Measurements from ENCODE around the gene ITIH4.

ITIH4 gene

DNA sequence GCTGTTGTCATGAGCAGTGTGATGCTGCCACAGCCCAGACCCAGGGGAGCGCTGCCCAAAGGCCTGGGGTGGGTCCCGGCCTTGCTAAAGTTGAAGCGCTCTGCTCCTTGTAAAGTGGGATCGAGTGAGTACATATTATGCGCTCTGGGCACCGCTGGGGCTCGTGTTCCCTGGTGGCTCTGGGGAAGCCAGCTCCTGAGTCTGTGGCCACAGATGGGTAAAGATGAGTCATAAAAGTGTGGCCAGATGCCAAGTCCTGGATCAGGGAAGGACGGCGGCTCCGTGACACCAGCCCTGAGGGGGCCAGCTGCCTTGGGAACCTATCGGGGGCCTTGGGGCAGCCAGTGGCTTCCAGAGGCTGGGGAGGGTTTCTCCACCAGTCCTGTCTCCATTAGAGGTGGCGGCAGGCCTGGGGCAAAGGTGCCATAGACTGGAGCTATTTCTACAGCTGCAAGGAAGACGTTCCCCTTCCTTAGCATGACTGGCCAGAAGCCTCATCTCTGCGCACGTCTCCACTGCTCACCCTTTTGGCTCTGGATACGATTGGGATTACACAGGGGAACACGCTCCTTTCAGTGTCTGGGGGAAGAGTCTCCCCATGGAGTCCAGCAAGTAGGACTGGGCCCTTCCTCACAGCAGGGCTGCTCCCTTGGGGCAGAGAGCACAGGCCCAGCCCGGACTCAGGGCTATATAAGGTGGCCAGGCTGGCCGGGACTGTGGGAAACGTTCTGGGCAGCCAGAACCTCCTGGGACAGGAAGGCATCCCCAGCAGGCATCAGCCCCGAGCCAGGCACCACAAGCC, 1.2 kb upstream of the ITIH4 start:
- H3K4me3 ChIP-seq (ENCODE audit: low read depth, low read length) = no peak overlapping the region
- peak; percentile 25 for DNase-seq
- H3K9me3 ChIP-seq (ENCODE audit: severe bottlenecking) = no peaks in the 10 kb centered on the region
- no peak overlapping the region for H3K27ac ChIP-seq
- no peaks in the 10 kb centered on the region for H3K36me3 ChIP-seq
- TF ChIP-seq, protein P1, sequence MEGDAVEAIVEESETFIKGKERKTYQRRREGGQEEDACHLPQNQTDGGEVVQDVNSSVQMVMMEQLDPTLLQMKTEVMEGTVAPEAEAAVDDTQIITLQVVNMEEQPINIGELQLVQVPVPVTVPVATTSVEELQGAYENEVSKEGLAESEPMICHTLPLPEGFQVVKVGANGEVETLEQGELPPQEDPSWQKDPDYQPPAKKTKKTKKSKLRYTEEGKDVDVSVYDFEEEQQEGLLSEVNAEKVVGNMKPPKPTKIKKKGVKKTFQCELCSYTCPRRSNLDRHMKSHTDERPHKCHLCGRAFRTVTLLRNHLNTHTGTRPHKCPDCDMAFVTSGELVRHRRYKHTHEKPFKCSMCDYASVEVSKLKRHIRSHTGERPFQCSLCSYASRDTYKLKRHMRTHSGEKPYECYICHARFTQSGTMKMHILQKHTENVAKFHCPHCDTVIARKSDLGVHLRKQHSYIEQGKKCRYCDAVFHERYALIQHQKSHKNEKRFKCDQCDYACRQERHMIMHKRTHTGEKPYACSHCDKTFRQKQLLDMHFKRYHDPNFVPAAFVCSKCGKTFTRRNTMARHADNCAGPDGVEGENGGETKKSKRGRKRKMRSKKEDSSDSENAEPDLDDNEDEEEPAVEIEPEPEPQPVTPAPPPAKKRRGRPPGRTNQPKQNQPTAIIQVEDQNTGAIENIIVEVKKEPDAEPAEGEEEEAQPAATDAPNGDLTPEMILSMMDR (IDR thresholded peaks at IDR 0.05; ENCODE audit: low read depth, low read length) = no peak
- no peaks in the 10 kb centered on the region for H3K27me3 ChIP-seq (ENCODE audit: insufficient read depth, low read depth, severe bottlenecking)

DNA sequence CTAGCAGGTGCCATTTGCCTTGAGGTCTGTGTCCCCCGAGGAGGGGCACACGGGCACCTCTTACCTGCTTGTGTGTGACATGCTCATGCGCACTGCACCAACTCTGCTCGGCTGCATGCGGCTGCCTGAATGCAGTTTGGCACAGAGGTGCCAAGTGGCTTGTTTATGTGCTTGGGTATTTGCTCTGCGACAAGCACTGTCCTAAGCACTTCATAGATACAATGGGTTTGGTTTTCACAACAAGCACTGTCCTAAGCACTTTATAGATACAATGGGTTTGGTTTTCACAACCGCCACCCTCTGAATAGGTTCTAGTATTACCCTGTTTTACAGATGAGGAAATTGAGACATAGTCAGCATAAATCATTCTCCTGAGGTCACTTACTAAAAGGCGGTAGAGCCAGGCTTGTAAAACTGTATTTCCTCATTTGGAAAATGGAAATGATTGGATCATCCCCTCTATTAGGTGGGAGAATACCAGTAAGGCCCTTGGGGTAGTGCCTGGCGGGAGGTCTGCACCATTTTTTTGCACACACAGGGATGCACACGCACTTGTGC, 487 bp downstream of the ITIH4 start:
- no peak for DNase-seq
- Histone ChIP-seq H3K27me3 (ENCODE audit: insufficient read depth, low read depth, severe bottlenecking) (no peaks in the 10 kb centered on the region), H3K4me3 (ENCODE audit: low read depth, low read length) (no peak overlapping the region), H3K27ac (no peak overlapping the region), H3K9me3 (ENCODE audit: severe bottlenecking) (no peaks in the 10 kb centered on the region), H3K36me3 (no peaks in the 10 kb centered on the region)
- TF ChIP-seq, protein P1 (IDR thresholded peaks at IDR 0.05; ENCODE audit: low read depth, low read length) = no peak

DNA sequence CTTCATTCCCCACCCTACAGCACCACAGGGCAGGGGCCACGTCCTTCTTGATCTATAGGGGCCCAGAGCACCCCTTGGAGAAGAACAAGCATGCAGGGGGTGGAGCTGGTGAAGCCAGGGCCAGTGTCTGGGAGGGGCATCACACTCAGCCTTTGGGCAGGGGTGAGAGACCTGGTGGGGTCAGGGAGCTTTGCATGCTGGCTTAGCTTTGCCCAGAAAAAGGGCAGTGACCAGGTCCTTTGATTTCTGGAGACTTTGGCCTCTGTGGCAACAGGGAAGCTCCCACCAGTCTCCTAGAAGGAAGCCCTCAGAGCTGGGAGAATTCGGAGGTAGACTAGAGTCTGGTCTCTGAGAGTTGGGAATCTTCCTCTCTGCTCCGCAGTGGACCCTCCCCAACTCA, 990 bp downstream of the ITIH4 start:
- Histone ChIP-seq H3K36me3 (no peaks in the 10 kb centered on the region), H3K27me3 (ENCODE audit: insufficient read depth, low read depth, severe bottlenecking) (no peaks in the 10 kb centered on the region), H3K4me3 (ENCODE audit: low read depth, low read length) (no peak overlapping the region), H3K27ac (no peak overlapping the region), H3K9me3 (ENCODE audit: severe bottlenecking) (no peaks in the 10 kb centered on the region)
- DNase-seq = no peak
- TF ChIP-seq, protein P1 (IDR thresholded peaks at IDR 0.05; ENCODE audit: low read depth, low read length) = no peak

DNA sequence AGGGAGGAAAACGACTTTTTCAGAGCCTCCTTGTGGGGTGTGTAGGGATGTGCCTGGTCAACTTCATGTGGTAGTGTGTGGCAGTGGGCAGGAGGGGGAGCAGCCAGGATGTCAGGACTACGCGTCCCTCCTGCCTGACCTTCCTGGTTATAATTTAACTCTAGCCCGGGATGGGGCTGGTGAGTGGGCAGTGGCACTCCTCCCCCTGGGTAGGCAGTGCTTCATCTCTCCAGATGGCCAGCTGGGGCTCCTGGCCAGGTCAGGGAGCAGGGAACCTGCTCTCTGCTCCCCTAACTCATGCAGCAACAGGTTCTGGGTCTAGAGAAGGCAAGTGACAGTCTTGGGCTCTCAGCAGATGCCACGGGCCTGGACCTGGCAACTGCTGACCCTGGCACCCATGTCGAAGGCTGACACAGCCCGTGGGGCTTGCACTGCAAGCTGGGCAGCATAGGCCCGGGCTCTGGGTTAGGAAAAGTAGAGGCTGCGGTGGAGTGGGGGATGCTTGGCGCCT, 2.6 kb downstream of the ITIH4 start:
- no peak overlapping the region for H3K27ac ChIP-seq
- H3K4me3 ChIP-seq (ENCODE audit: low read depth, low read length) = no peak overlapping the region
- no peaks in the 10 kb centered on the region for H3K9me3 ChIP-seq (ENCODE audit: severe bottlenecking)
- TF ChIP-seq, protein P1 (IDR thresholded peaks at IDR 0.05; ENCODE audit: low read depth, low read length) = peak; percentile 18; the same call in 1 of the 2 replicates
- no peak for DNase-seq
- H3K36me3 ChIP-seq = no peaks in the 10 kb centered on the region
- H3K27me3 ChIP-seq (ENCODE audit: insufficient read depth, low read depth, severe bottlenecking) = no peaks in the 10 kb centered on the region

DNA sequence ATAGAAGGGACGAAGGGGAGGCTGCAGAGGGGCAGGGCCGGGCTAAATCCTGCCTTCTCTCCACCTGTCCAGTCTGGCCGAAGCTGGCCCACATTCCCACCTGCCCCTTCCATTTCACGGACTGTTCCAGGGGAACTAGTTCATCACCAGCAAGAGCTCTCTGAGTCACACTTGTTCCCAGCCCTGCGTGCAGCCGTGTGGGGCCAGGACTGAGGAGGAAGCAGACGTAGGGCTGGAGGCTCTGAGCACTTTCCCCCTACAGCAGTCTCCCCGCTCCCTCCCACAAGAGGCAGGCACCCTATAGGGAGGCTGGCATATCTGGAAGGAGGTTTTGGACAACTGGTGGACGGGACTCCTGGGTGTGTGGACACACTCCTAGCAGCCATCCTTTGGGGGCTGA, 3.0 kb downstream of the ITIH4 start:
- no peak for DNase-seq
- Histone ChIP-seq H3K4me3 (ENCODE audit: low read depth, low read length) (no peak overlapping the region), H3K36me3 (no peaks in the 10 kb centered on the region), H3K27ac (no peak overlapping the region), H3K9me3 (ENCODE audit: severe bottlenecking) (no peaks in the 10 kb centered on the region), H3K27me3 (ENCODE audit: insufficient read depth, low read depth, severe bottlenecking) (no peaks in the 10 kb centered on the region)
- TF ChIP-seq, protein P1 (IDR thresholded peaks at IDR 0.05; ENCODE audit: low read depth, low read length) = no peak

Data from WERI-Rb-1 (cell line).